ENCODE data around the gene MEP1A. TPM values are rescaled to one million over a fixed set of nuclear protein-coding genes. Genes with fewer than 3 reads are reported as not detected.

The MEP1A gene
- total and polyA plus RNA-seq, 2 of the 4 experiments (the other 2 are of a cell fraction), result not detected

- no peak overlapping the region for H2BK5ac ChIP-seq (ENCODE audit: low read depth, low read length, poor library complexity, severe bottlenecking)
- H4K20me1 ChIP-seq (ENCODE audit: insufficient read depth, low read length), result no peaks in the 10 kb centered on the region
- no peaks in the 10 kb centered on the region for H3K27me3 ChIP-seq (ENCODE audit: control insufficient read depth, insufficient read depth, low read length)
- dilution Hi-C loops (cut with HindIII; ENCODE audit: low sequenced_read_pairs, unreplicated experiment) (no loop called here), intact Hi-C loops (cut with micrococcal nuclease) (no loop called here), in situ Hi-C loops (cut with MboI; ENCODE audit: low sequenced_read_pairs) (loop anchor here (25.0 kb wide), 1 partner anchor 385 kb away; no protein-coding TSS in a partner anchor)
- no peak overlapping the region for H3K9ac ChIP-seq (ENCODE audit: low read depth, low read length)
- TF ChIP-seq RCOR1 (IDR thresholded peaks at IDR 0.05; ENCODE audit: insufficient replicate concordance, low read length), result no peak
- no peak for TF ChIP-seq BHLHE40 (IDR thresholded peaks at IDR 0.05; ENCODE audit: low read depth, low read length)
- no peak for TF ChIP-seq RAD21 (IDR thresholded peaks at IDR 0.05; ENCODE audit: low read length)
- no peak for TF ChIP-seq MXI1 (IDR thresholded peaks at IDR 0.05; ENCODE audit: borderline replicate concordance, low read depth, low read length)
- no peak for TF ChIP-seq POLR2A (IDR thresholded peaks at IDR 0.05; ENCODE audit: low read depth, low read length)
- TF ChIP-seq, protein P1, sequence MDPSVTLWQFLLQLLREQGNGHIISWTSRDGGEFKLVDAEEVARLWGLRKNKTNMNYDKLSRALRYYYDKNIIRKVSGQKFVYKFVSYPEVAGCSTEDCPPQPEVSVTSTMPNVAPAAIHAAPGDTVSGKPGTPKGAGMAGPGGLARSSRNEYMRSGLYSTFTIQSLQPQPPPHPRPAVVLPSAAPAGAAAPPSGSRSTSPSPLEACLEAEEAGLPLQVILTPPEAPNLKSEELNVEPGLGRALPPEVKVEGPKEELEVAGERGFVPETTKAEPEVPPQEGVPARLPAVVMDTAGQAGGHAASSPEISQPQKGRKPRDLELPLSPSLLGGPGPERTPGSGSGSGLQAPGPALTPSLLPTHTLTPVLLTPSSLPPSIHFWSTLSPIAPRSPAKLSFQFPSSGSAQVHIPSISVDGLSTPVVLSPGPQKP (IDR thresholded peaks at IDR 0.05; ENCODE audit: borderline replicate concordance, low read depth, low read length), result no peak
- H3K18ac ChIP-seq (ENCODE audit: low read depth, low read length), result no peak overlapping the region
- H3K9me1 ChIP-seq (ENCODE audit: insufficient read depth, low read length), result no peaks in the 10 kb centered on the region
- H3K23ac ChIP-seq (ENCODE audit: low read depth, low read length), result no peak overlapping the region
- no peak overlapping the region for H3K56ac ChIP-seq (ENCODE audit: extremely low read depth, insufficient read depth, low read length)
- no peak overlapping the region for H3K4me2 ChIP-seq (ENCODE audit: low read depth, low read length)
- ATAC-seq (ENCODE audit: low read depth), result no peak
- no peaks in the 10 kb centered on the region for H3K36me3 ChIP-seq (ENCODE audit: control insufficient read depth, insufficient read depth, low read length)
- WGBS, 2 experiments (ENCODE audit: extremely low coverage in 2 of 2, insufficient read length in 1 of 2), result 20% methylated on average over 1 of the region's 5 CpGs; no CpG with 5 or more reads in 1 of the 2 experiments
- no peak overlapping the region for H3K14ac ChIP-seq (replicated peaks; ENCODE audit: low read depth, low read length)
- BruUV-seq (replicated peaks), result no TSS peak
- H4K5ac ChIP-seq (ENCODE audit: low read depth, low read length), result no peak overlapping the region
- H2AFZ ChIP-seq (replicated peaks; ENCODE audit: low read length, poor library complexity), result no peak overlapping the region
- H4K91ac ChIP-seq (ENCODE audit: insufficient read depth, low read depth, low read length), result no peak overlapping the region
- H3K79me1 ChIP-seq (ENCODE audit: low read depth in 1 of 2, low read length in 2 of 2), result no peaks in the 10 kb centered on the region
- H3K4me1 ChIP-seq (ENCODE audit: control insufficient read depth, insufficient read depth, low read length), result no peaks in the 10 kb centered on the region
- no peak overlapping the region for H4K8ac ChIP-seq (ENCODE audit: low read depth in 2 of 2, low read length in 2 of 2)
- no peak overlapping the region for H3K4ac ChIP-seq (ENCODE audit: low read depth, low read length)
- no peak overlapping the region for H2AK5ac ChIP-seq (ENCODE audit: low read depth, low read length)
- H2BK20ac ChIP-seq (ENCODE audit: low read depth, low read length), result no peak overlapping the region
- ChIA-PET POLR2A (ENCODE audit: unreplicated experiment) (no interaction called here), CTCF (no interaction called here)
- DNase-seq, result no peak
- H3K4me3 ChIP-seq (ENCODE audit: insufficient read depth, low read depth, low read length), result no peak overlapping the region
- no peak overlapping the region for H2BK15ac ChIP-seq (ENCODE audit: low read depth, low read length)
- no peaks in the 10 kb centered on the region for H3K9me3 ChIP-seq (ENCODE audit: control insufficient read depth, insufficient read depth, low read length)
- no peak overlapping the region for H3K27ac ChIP-seq (ENCODE audit: insufficient read depth, low read length)
- H2BK120ac ChIP-seq (ENCODE audit: low read depth, low read length), result no peak overlapping the region
- no peak overlapping the region for H2AK9ac ChIP-seq (replicated peaks; ENCODE audit: low read depth, low read length, poor library complexity)
Observed at GRCh38 chr6:46796848-46797580, 3.8 kb downstream of the MEP1A start.

Data from IMR-90 (cell line).